Panc1 (cell line): ENCODE measurements around the gene NFATC3. TPM values are rescaled to one million over a fixed set of nuclear protein-coding genes. Genes with fewer than 3 reads are reported as not detected.

ENCODE experiments used
- ATAC-seq: fragments of 200-7000 bp; cut with Tn5 transposase; 2 replicates; pipeline ENCODE4 v1.9.1; 2020; ENCODE audit warnings: mild to moderate bottlenecking, moderate library complexity
- BruUV-seq: library from RNA; stranded (reverse); fragments of 400-500 nt; replicated peaks from 2 replicates; lab custom pipeline; 2021; lab: Mats Ljungman, UMichigan
- CTCF ChIA-PET: fragments of 300-600 bp; sonication (Branson Sonifier 250); formaldehyde crosslinking; loops from one replicate; lab custom pipeline; 2022; ENCODE audit warnings: antibody characterized with exemption; lab: Charles Lee
- POLR2A ChIA-PET: fragments of 300-600 bp; sonication (Branson Sonifier 250); formaldehyde crosslinking; loops from one replicate; lab custom pipeline; 2022; ENCODE audit warnings: antibody characterized with exemption; lab: Charles Lee
- DNase-seq: peaks from one replicate; pipeline ENCODE4 v3.0.0-alpha.2; 2010; ENCODE audit warnings: low read depth, low spot score
- H3K27ac ChIP-seq: 2 replicates; pipeline ENCODE4 v1.5.1; 2011; ENCODE audit warnings: mild to moderate bottlenecking, low read length, inconsistent platforms
- H3K27me3 ChIP-seq: fragments of 200-500 bp; sonication (Bioruptor generic); 2 replicates; pipeline ENCODE4 v1.6.0; 2014; ENCODE audit warnings: low read length, inconsistent platforms; ENCODE audit not compliant: control insufficient read depth, insufficient read depth
- H3K36me3 ChIP-seq: fragments of 200-500 bp; sonication (Bioruptor generic); 2 replicates; pipeline ENCODE4 v1.5.1; 2014; ENCODE audit warnings: inconsistent platforms, mild to moderate bottlenecking, low read length, moderate library complexity; ENCODE audit not compliant: control insufficient read depth, insufficient read depth
- H3K4me1 ChIP-seq: 2 replicates; pipeline ENCODE4 v1.5.1; 2011; ENCODE audit warnings: inconsistent platforms, mild to moderate bottlenecking, low read length, moderate library complexity; ENCODE audit not compliant: control insufficient read depth, insufficient read depth
- H3K4me3 ChIP-seq, 2 experiments: 2 replicates each; pipeline ENCODE4 v1.5.1; 2011 to 2012; ENCODE audit warnings: low read depth in 2 of 2, low read length in 2 of 2, mild to moderate bottlenecking in 2 of 2, inconsistent platforms in 1 of 2, moderate library complexity in 1 of 2
- H3K9me3 ChIP-seq: fragments of 200-500 bp; sonication (Bioruptor generic); 2 replicates; pipeline ENCODE4 v1.5.1; 2014; ENCODE audit warnings: low read depth, mild to moderate bottlenecking, inconsistent platforms, low read length, moderate library complexity; ENCODE audit not compliant: control insufficient read depth, insufficient read depth
- POLR2AphosphoS5 ChIP-seq: IDR thresholded peaks from 2 replicates; pipeline ENCODE4 v1.6.1; 2012; ENCODE audit warnings: mild to moderate bottlenecking, low read depth, low read length, moderate library complexity
- SIN3A ChIP-seq: IDR thresholded peaks from 2 replicates; pipeline ENCODE4 v1.6.1; 2012; ENCODE audit warnings: low read depth, mild to moderate bottlenecking, low read length, moderate library complexity, borderline replicate concordance; ENCODE audit not compliant: insufficient read depth
- TCF7L2 ChIP-seq: IDR thresholded peaks from 2 replicates; pipeline ENCODE4 v1.6.1; 2011; ENCODE audit warnings: mild to moderate bottlenecking, low read depth, low read length, inconsistent platforms
- in situ Hi-C: cut with HindIII; loops from 2 replicates; pipeline ENCODE4 v1.10.0; 2016; ENCODE audit warnings: low sequenced_read_pairs, low pct_unique_long_range_greater_than_20kb
- intact Hi-C: fragments of 100-400 bp; cut with micrococcal nuclease; formaldehyde crosslinking; loops from one replicate; pipeline ENCODE4 v1.10.0; 2022; ENCODE audit not compliant: unreplicated experiment
- total RNA-seq: library from RNA; stranded (reverse); gene quantifications from one replicate; pipeline ENCODE4 v1.2.1, GENCODE V29; 2021; ENCODE audit not compliant: unreplicated experiment
- TF ChIP-seq, protein P1 (sequence below), 2 experiments: IDR thresholded peaks; 2 replicates each; pipeline ENCODE4 v1.6.1; 2011 to 2012; ENCODE audit warnings: low read depth in 2 of 2, control low read depth in 1 of 2, low read length in 1 of 2, mild to moderate bottlenecking in 1 of 2, moderate library complexity in 1 of 2; ENCODE audit not compliant: insufficient read depth in 1 of 2
- TF ChIP-seq, protein P2 (sequence below): fragments of 450-650 bp; IDR thresholded peaks from 2 replicates; pipeline ENCODE4 v1.5.1; 2017; ENCODE audit warnings: mild to moderate bottlenecking

Gene NFATC3
- total RNA-seq, 1 experiment from 2014 or later = 24.8 TPM

DNA sequence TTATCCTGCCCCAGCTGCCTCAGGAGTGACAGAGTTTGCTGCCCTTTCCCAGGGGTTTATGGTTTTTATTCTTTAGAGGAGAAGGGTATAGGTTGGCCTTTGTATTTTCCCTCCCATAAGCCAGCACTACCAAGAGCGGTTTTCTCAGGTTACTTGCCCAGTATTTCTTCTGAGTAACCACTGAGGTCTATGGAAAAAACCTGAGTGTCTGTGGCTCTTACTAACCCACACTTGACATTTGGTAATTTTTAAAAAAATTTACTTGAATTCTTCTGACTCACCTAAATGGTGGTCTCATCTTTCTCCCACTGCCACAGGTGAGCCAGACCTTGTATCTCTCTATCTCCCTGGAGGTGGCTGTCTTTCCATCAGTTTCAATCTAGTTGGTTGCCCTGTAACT is 185.2 kb downstream of the NFATC3 start:
- BruUV-seq = no TSS peak
- Histone ChIP-seq H3K27ac (no peak overlapping the region), H3K27me3 (no peaks in the 10 kb centered on the region), H3K4me3 (no peak overlapping the region), H3K4me1 (peaks cover 17% of the 10 kb centered on the region), H3K36me3 (no peaks in the 10 kb centered on the region), H3K9me3 (no peaks in the 10 kb centered on the region)
- no peak for ATAC-seq
- intact Hi-C loops = no loop called here
- ChIA-PET CTCF (no interaction called here), POLR2A (interaction anchor here (0.7 kb wide), 1 partner anchor 8 kb away, joined by 7 read pairs; no protein-coding TSS in a partner anchor)
- no peak for TF ChIP-seq TCF7L2
- no peak for DNase-seq
- in situ Hi-C loops = no loop called here

DNA sequence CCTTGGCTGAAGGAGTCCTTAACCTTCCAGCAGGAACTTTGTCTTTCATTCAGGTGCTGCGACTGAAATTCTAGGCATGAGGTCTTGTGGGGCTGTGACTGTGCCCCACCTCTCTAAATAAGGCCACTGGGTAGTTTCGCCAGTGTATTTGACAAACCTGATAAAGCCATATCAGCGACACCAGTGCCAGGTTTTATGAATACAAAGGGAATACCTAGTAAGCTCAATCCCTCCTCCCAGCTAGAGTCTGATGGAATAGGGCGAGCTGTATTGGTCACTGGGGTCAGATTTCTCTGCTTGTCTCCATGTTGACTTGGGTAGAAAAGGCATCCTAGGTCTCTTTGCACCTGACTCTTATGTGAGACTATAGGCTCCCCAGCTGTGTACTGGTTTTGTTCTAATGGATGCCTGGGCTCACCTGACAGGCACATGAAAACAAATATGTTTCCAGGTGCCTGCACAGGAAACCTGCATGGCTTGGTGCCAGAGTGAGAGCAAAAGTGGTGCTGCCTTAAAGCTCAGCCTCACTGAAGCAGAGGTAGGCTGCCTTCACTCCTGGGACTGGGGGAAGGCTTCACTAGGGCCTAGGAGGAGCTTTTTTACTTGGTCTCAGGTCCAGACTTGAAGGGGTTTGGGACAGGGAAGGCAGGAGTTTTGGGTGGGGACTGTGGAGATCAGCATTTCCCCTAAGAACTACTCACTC is 187.5 kb downstream of the NFATC3 start:
- H3K36me3 ChIP-seq = no peaks in the 10 kb centered on the region
- peaks cover 8% of the 10 kb centered on the region for H3K4me1 ChIP-seq
- no peaks in the 10 kb centered on the region for H3K9me3 ChIP-seq
- CTCF ChIA-PET = no interaction called here
- no peak for TF ChIP-seq POLR2AphosphoS5
- no peak for TF ChIP-seq TCF7L2
- TF ChIP-seq, protein P1, sequence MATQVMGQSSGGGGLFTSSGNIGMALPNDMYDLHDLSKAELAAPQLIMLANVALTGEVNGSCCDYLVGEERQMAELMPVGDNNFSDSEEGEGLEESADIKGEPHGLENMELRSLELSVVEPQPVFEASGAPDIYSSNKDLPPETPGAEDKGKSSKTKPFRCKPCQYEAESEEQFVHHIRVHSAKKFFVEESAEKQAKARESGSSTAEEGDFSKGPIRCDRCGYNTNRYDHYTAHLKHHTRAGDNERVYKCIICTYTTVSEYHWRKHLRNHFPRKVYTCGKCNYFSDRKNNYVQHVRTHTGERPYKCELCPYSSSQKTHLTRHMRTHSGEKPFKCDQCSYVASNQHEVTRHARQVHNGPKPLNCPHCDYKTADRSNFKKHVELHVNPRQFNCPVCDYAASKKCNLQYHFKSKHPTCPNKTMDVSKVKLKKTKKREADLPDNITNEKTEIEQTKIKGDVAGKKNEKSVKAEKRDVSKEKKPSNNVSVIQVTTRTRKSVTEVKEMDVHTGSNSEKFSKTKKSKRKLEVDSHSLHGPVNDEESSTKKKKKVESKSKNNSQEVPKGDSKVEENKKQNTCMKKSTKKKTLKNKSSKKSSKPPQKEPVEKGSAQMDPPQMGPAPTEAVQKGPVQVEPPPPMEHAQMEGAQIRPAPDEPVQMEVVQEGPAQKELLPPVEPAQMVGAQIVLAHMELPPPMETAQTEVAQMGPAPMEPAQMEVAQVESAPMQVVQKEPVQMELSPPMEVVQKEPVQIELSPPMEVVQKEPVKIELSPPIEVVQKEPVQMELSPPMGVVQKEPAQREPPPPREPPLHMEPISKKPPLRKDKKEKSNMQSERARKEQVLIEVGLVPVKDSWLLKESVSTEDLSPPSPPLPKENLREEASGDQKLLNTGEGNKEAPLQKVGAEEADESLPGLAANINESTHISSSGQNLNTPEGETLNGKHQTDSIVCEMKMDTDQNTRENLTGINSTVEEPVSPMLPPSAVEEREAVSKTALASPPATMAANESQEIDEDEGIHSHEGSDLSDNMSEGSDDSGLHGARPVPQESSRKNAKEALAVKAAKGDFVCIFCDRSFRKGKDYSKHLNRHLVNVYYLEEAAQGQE (IDR thresholded peaks at IDR 0.05; ENCODE audit: insufficient read depth in 1 of 2, low read depth in 2 of 2, low read length in 1 of 2) = no peak
- no peak for TF ChIP-seq SIN3A
- TF ChIP-seq, protein P2, sequence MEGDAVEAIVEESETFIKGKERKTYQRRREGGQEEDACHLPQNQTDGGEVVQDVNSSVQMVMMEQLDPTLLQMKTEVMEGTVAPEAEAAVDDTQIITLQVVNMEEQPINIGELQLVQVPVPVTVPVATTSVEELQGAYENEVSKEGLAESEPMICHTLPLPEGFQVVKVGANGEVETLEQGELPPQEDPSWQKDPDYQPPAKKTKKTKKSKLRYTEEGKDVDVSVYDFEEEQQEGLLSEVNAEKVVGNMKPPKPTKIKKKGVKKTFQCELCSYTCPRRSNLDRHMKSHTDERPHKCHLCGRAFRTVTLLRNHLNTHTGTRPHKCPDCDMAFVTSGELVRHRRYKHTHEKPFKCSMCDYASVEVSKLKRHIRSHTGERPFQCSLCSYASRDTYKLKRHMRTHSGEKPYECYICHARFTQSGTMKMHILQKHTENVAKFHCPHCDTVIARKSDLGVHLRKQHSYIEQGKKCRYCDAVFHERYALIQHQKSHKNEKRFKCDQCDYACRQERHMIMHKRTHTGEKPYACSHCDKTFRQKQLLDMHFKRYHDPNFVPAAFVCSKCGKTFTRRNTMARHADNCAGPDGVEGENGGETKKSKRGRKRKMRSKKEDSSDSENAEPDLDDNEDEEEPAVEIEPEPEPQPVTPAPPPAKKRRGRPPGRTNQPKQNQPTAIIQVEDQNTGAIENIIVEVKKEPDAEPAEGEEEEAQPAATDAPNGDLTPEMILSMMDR = no peak
- POLR2A ChIA-PET = no interaction called here
- no TSS peak for BruUV-seq
- H3K27ac ChIP-seq = no peak overlapping the region
- no peaks in the 10 kb centered on the region for H3K27me3 ChIP-seq
- intact Hi-C loops (no loop called here), in situ Hi-C loops (no loop called here)
- DNase-seq = no peak
- no peak overlapping the region for H3K4me3 ChIP-seq
- ATAC-seq = no peak

DNA sequence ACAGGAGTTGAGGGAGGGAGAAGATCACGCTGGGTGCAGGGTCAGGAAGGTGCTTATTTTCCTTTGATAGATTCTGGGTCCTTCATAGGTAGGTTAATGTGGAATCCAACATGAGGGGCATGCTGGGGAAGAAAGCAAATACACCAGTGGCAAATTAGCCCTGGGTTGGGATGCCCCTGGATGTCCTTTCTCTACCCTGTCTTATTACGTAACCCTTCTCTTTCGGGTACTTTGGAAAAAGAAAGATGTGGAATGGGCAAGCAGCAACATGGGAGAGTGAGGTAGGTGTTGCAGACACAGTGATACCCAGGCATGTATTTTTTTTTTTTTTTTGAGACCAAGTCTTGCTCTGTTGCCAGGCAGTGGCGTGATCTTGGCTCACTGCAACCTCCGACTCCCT is 188.3 kb downstream of the NFATC3 start:
- Histone ChIP-seq H3K4me1 (no peaks in the 10 kb centered on the region; the same call in 1 of the 2 replicates), H3K27me3 (no peaks in the 10 kb centered on the region), H3K4me3 (no peak overlapping the region), H3K36me3 (no peaks in the 10 kb centered on the region), H3K27ac (no peak overlapping the region), H3K9me3 (no peaks in the 10 kb centered on the region)
- no TSS peak for BruUV-seq
- TF ChIP-seq POLR2AphosphoS5 (no peak), TCF7L2 (no peak), SIN3A (no peak)
- TF ChIP-seq, protein P2 = no peak
- TF ChIP-seq, protein P1 (IDR thresholded peaks at IDR 0.05; ENCODE audit: insufficient read depth in 1 of 2, low read depth in 2 of 2, low read length in 1 of 2) = no peak
- no peak for DNase-seq
- ChIA-PET CTCF (no interaction called here), POLR2A (no interaction called here)
- in situ Hi-C loops (no loop called here), intact Hi-C loops (no loop called here)
- ATAC-seq = no peak
